Choroid plexus epithelial cell (primary cell): ENCODE measurements around the gene LYPD6.

Experiments used
- DNase-seq: peaks from one replicate; pipeline ENCODE4 v3.0.0-alpha.2; 2010; ENCODE audit warnings: low read depth
- H3K4me3 ChIP-seq: 2 replicates; pipeline ENCODE4 v1.5.1; 2011; ENCODE audit warnings: low read depth, mild to moderate bottlenecking, control low read depth, low read length, moderate library complexity
- CTCF ChIP-seq: conservative IDR thresholded peaks from 2 replicates; pipeline ENCODE4 v1.5.1; 2011; ENCODE audit warnings: low read depth, mild to moderate bottlenecking, control low read depth, inconsistent platforms, low read length, moderate library complexity

Gene LYPD6

GRCh38 chr2:149464396-149464795 is 134.0 kb downstream of the LYPD6 start:
- TF ChIP-seq CTCF = no peak
- no peak for DNase-seq
- H3K4me3 ChIP-seq = no peak overlapping the region

- H3K4me3 ChIP-seq = no peak overlapping the region
- no peak for DNase-seq
- no peak for TF ChIP-seq CTCF
Observed at GRCh38 chr2:149465873-149466272, 135.5 kb downstream of the LYPD6 start.

- no peak for TF ChIP-seq CTCF
- no peak for DNase-seq
- no peak overlapping the region for H3K4me3 ChIP-seq
Observed at GRCh38 chr2:149466635-149467034, 136.2 kb downstream of the LYPD6 start.

- TF ChIP-seq CTCF = no peak
- no peak overlapping the region for H3K4me3 ChIP-seq
- DNase-seq = no peak
Observed at GRCh38 chr2:149467436-149467835, 137.0 kb downstream of the LYPD6 start.

- DNase-seq = no peak
- no peak for TF ChIP-seq CTCF
- no peak overlapping the region for H3K4me3 ChIP-seq
Observed at GRCh38 chr2:149468636-149469035, 138.2 kb downstream of the LYPD6 start.

GRCh38 chr2:149470046-149470445 is 139.7 kb downstream of the LYPD6 start:
- TF ChIP-seq CTCF = no peak
- no peak overlapping the region for H3K4me3 ChIP-seq
- no peak for DNase-seq

- H3K4me3 ChIP-seq = no peak overlapping the region
- no peak for TF ChIP-seq CTCF
Observed at GRCh38 chr2:149472413-149472812, 142.0 kb downstream of the LYPD6 start.

More at GRCh38 chr2:149472413-149472812, 142.0 kb downstream of the LYPD6 start:
- DNase-seq = no peak
